Heart right ventricle (tissue), 16 donors: ENCODE measurements around the gene NLGN2. TPM values are rescaled to one million over a fixed set of nuclear protein-coding genes. Genes with fewer than 3 reads are reported as not detected.
A peak's percentile ranks its signal among the peaks of the same experiment; 100 is the strongest.

ENCODE experiments used
- ATAC-seq, 8 donors: fragments of 200-7000 bp; cut with Tn5 transposase; one replicate each; pipeline ENCODE4 v1.9.1; 2020; ENCODE audit warnings: mild to moderate bottlenecking in 8 of 8, moderate library complexity in 8 of 8, moderate number of reproducible peaks in 1 of 8
- DNase-seq, 2 donors: peaks; one replicate each; pipeline ENCODE4 v3.0.0-alpha.2; 2020
- H3K27ac ChIP-seq, 10 donors: fragments of 200-600 bp; sonication (generic) in 2 of 10; one replicate each; pipeline versions ENCODE4 v1.5.0 to v1.8.0; 2020 to 2022; ENCODE audit warnings: mild to moderate bottlenecking in 3 of 10
- H3K27me3 ChIP-seq, 7 donors: fragments of 200-600 bp; one replicate each; pipeline ENCODE4 v1.8.0; 2021 to 2022; ENCODE audit warnings: mild to moderate bottlenecking in 2 of 7
- H3K36me3 ChIP-seq, 9 donors: fragments of 200-600 bp; sonication (generic) in 1 of 9; one replicate each; pipeline versions ENCODE4 v1.5.0 to v1.8.0; 2020 to 2022; ENCODE audit warnings: mild to moderate bottlenecking in 2 of 9
- H3K4me1 ChIP-seq, 9 donors: fragments of 200-600 bp; sonication (generic) in 1 of 9; one replicate each; pipeline versions ENCODE4 v1.5.0 to v1.8.0; 2020 to 2022; ENCODE audit warnings: mild to moderate bottlenecking in 4 of 9
- H3K4me3 ChIP-seq, 10 donors: fragments of 200-600 bp; sonication (generic) in 2 of 10; one replicate each; pipeline versions ENCODE4 v1.5.0 to v1.8.0; 2020 to 2022; ENCODE audit warnings: mild to moderate bottlenecking in 7 of 10, moderate library complexity in 2 of 10
- H3K9me3 ChIP-seq, 11 donors: fragments of 200-600 bp in 10 of 11; sonication (generic) in 2 of 11; one replicate each; pipeline versions ENCODE4 v1.5.0 to v1.8.0; 2013 to 2022; ENCODE audit warnings: mild to moderate bottlenecking in 2 of 11, control low read depth in 1 of 11, moderate library complexity in 1 of 11
- CTCF ChIP-seq, 9 donors: fragments of 200-600 bp; sonication (generic) in 2 of 9; IDR thresholded peaks; one replicate each; pipeline versions ENCODE4 v1.5.0 to v1.8.0; 2021 to 2022; ENCODE audit warnings: antibody characterized with exemption in 9 of 9, mild to moderate bottlenecking in 5 of 9, moderate library complexity in 1 of 9
- WGBS, 2 donors: extraction: QIAGEN DNeasy Blood & Tissue Kit; methylation state at CpG; one replicate each; pipeline ENCODE4 v1.1.7; 2013; ENCODE audit warnings: inconsistent platforms in 1 of 2; 5-methylcytosine and 5-hydroxymethylcytosine counted together
- intact Hi-C, 10 donors: fragments of 100-400 bp; cut with DNase I; formaldehyde crosslinking; loops; one replicate each; pipeline versions ENCODE4 v1.11.1 to v1.14.2; 2022
- polyA plus RNA-seq, 2 donors: library from polyadenylated mRNA; stranded (reverse); fragments of 200-250 nt; gene quantifications; one replicate each; pipeline ENCODE4 v1.2.3, GENCODE V29; 2013
- total RNA-seq, 10 donors: library from RNA; stranded (reverse); fragmentation: NEBNext Ultra II Directional in 3 of 10; extraction: Animal tissue kit (Norgen Biotek cat#: 25700) in 3 of 10; gene quantifications; one replicate each; pipeline versions ENCODE4 v1.2.1 to v1.2.4, GENCODE V29; 2021 to 2023
- donor health status: Arrhythmogenic right ventricular cardiomyopathy.
- donor health status: ischemic (EF 13 %, LVEDD 7.1; RV severe dilation, severe dysfunction).
- donor health status: healthy with polysubstance abuse.
- donor health status: DM: no; HTN: yes; CAD: no.
- donor health status: DM: no; HTN: no; CAD: no.
- donor health status: ischemic (EF 25% LVEDD 6.9; RV normal size, moderate dysfunction).
- donor health status: ischemic (EF 25% LVEDD 5.7; RV mildly dilated, moderate dysfunction).
- donor health status: healthy.
- donor health status: DM: yes; HTN: yes; CAD: no.
- donor health status: Ischemic cardiomyopathy.
- donor health status: ischemic (EF 35%, LVEDD 5.7; RV mildly dilated, moderate dysfunction).
- donor health status: nonischemic (EF 11% LVEDD 7.7; RV severe dilation, severe dysfunction).
- donor health status: DM: yes; HTN: yes; CAD: no.
- donor health status: PGD.
- donor health status: ischemic (EF 29% LVEDD 5.4; RV normal size, mild dysfunction).
- donor health status: nonischemic (EF 23%, LVEDD 6.1; RV moderate dilation, normal function).

Gene NLGN2
- total and polyA plus RNA-seq, 12 donors, result 3.6 to 15.8 (median 7.1) TPM

- DNase-seq (peak; percentile 97 to 99), ATAC-seq (peak; percentile 91 to 97 (median 96))
- H3K4me3 ChIP-seq, result peak within 1 kb of the TSS; percentile 54 to 87 (median 68)
- peak within 1 kb of the TSS; percentile 80 to 96 (median 88) for H3K27ac ChIP-seq
- H3K4me1 ChIP-seq, result peaks cover 13 to 28% (median 19%) of the 10 kb centered on the region in 9 donors
- TF ChIP-seq CTCF (IDR thresholded peaks at IDR 0.05), result peak in 2 of 9 donors; percentile 8 to 13
- WGBS, 2 donors, result 1% methylated on average over 49 of the region's 49 CpGs
- intact Hi-C loops, result loop anchor here in 4 of 10 donors (1.0 to 5.0 kb wide), 4 partner anchors 10 to 97 kb away; partner anchors contain the start of genes FGF11 (in 2 of the 4), TMEM102 (in 2 of the 4), EIF5A (in 1 of the 4) and PLSCR3 (in 1 of the 4)
- peaks cover 0 to 17% (median 0%) of the 10 kb centered on the region in 7 donors for H3K27me3 ChIP-seq
- H3K9me3 ChIP-seq, result no peaks in the 10 kb centered on the region
- peaks cover 0 to 10% (median 0%) of the 10 kb centered on the region in 9 donors for H3K36me3 ChIP-seq
These were observed 3.5 kb upstream of the NLGN2 start, which contains the start of gene TMEM256 for GRCh38 chr17:7403977-7404736. TSS of gene TMEM256 (minus strand) at chr17:7404097. CDS start at chr17:7404084, 13 bp downstream.

GRCh38 chr17:7404737-7405349 lies 2.8 kb upstream of the NLGN2 start:
- Histone ChIP-seq H3K9me3 (no peaks in the 10 kb centered on the region), H3K36me3 (peaks cover 0 to 15% (median 0%) of the 10 kb centered on the region in 9 donors), H3K27me3 (peaks cover 0 to 17% (median 0%) of the 10 kb centered on the region in 7 donors), H3K4me3 (peak overlapping the region; percentile 54 to 87 (median 68)), H3K4me1 (peaks cover 13 to 28% (median 19%) of the 10 kb centered on the region in 9 donors), H3K27ac (peak overlapping the region; percentile 65 to 96 (median 88))
- intact Hi-C loops, result loop anchor here in 3 of 10 donors (1.0 to 5.0 kb wide), 3 partner anchors 11 to 98 kb away; partner anchors contain the start of genes FGF11 (in 2 of the 3), TMEM102 (in 2 of the 3), EIF5A (in 1 of the 3) and PLSCR3 (in 1 of the 3)
- ATAC-seq (peak; percentile 36 to 64 (median 48)), DNase-seq (peak; percentile 61 to 73)
- peak in 2 of 9 donors; percentile 31 to 35 for TF ChIP-seq CTCF (IDR thresholded peaks at IDR 0.05)
- WGBS, 2 donors, result 0 to 1% methylated on average over 31 to 64 of the region's 65 CpGs

- Histone ChIP-seq H3K27ac (peak overlapping the region; percentile 65 to 96 (median 88)), H3K4me3 (peak overlapping the region; percentile 54 to 87 (median 68)), H3K4me1 (peaks cover 13 to 28% (median 19%) of the 10 kb centered on the region in 9 donors), H3K36me3 (peaks cover 0 to 15% (median 0%) of the 10 kb centered on the region in 9 donors), H3K27me3 (peaks cover 0 to 17% (median 0%) of the 10 kb centered on the region in 7 donors), H3K9me3 (no peaks in the 10 kb centered on the region)
- ATAC-seq (no peak), DNase-seq (no peak)
- 7 to 14% methylated on average over 28 to 38 of the region's 38 CpGs for WGBS, 2 donors
- intact Hi-C loops, result no loop called here
- TF ChIP-seq CTCF (IDR thresholded peaks at IDR 0.05), result no peak
These were observed 2.1 kb upstream of the NLGN2 start for GRCh38 chr17:7405350-7406234.
